K562 (cell line): ENCODE results near the gene XPO4. TPM values are rescaled to one million over a fixed set of nuclear protein-coding genes. Genes with fewer than 3 reads are reported as not detected.

Source experiments
- ATAC-seq: fragments of 200-7000 bp; cut with Tn5 transposase; 3 replicates; pipeline ENCODE4 v1.9.1; 2020; ENCODE audit warnings: moderate library complexity
- BruUV-seq: library from RNA; stranded (reverse); fragments of 400-500 nt; replicated peaks from 2 replicates; lab custom pipeline; 2021; lab: Mats Ljungman, UMichigan
- CTCF ChIA-PET: fragments of 300-600 bp; formaldehyde crosslinking; extraction: SDS; loops from one replicate; lab custom pipeline; 2021; ENCODE audit warnings: low intra/inter-chr PET ratio; lab: Yijun Ruan, JAX
- POLR2A ChIA-PET: fragments of 300-600, 350-650 bp; sonication (Branson Sonifier 250); formaldehyde crosslinking; extraction: SDS; loops from one replicate; lab custom pipeline; 2021; ENCODE audit warnings: antibody characterized with exemption, inconsistent platforms; lab: Yijun Ruan, JAX
- DNase-seq, 4 experiments: peaks; one replicate each; pipeline versions ENCODE4 v3.0.0 to v3.0.0-alpha.2; 2011 to 2018; ENCODE audit warnings: low spot score in 3 of 4, mixed read lengths in 3 of 4; ENCODE audit errors: extremely low read depth in 1 of 4
- FAIRE-seq: peaks from 2 replicates; lab custom pipeline; 2011; peaks lifted over from hg19 to GRCh38; lab: Jason Lieb, UNC
- H2AFZ ChIP-seq: 2 replicates; pipeline ENCODE4 v1.6.0; 2011; ENCODE audit warnings: low read depth, low read length, control low read depth, inconsistent platforms
- H3K27ac ChIP-seq: fragments of 200-600 bp; 3 replicates; pipeline ENCODE4 v1.8.0; 2011; ENCODE audit warnings: low read depth, mild to moderate bottlenecking, control low read depth, inconsistent platforms, low read length, moderate library complexity, mixed read lengths; ENCODE audit errors: extremely low read depth
- H3K27me3 ChIP-seq, 2 experiments: fragments of 300-600 bp in 1 of 2; 2 replicates in 1 of 2; 3 replicates in 1 of 2; pipeline versions ENCODE4 v1.6.0 to v1.8.0; 2011; ENCODE audit warnings: inconsistent platforms in 2 of 2, low read length in 2 of 2, mild to moderate bottlenecking in 1 of 2, mixed read lengths in 1 of 2, moderate library complexity in 1 of 2; ENCODE audit not compliant: control insufficient read depth in 2 of 2, insufficient read depth in 2 of 2
- H3K36me3 ChIP-seq: fragments of 300-600 bp; 3 replicates; pipeline ENCODE4 v1.8.0; 2011; ENCODE audit warnings: mild to moderate bottlenecking, low read length, inconsistent platforms; ENCODE audit not compliant: control insufficient read depth, insufficient read depth
- H3K4me1 ChIP-seq, 2 experiments: fragments of 200-600 bp in 1 of 2; replicated peaks in 1 of 2; 2 replicates in 1 of 2; 3 replicates in 1 of 2; pipeline versions ENCODE4 v1.5.1 to v1.8.0; 2011; ENCODE audit warnings: inconsistent platforms in 2 of 2, low read length in 2 of 2, mild to moderate bottlenecking in 1 of 2, mixed read lengths in 1 of 2, moderate library complexity in 1 of 2; ENCODE audit not compliant: control insufficient read depth in 2 of 2, insufficient read depth in 2 of 2
- H3K4me2 ChIP-seq: 2 replicates; pipeline ENCODE4 v1.6.1; 2011; ENCODE audit warnings: low read length, control low read depth, inconsistent platforms, mixed read lengths; ENCODE audit not compliant: insufficient read depth
- H3K4me3 ChIP-seq: fragments of 200-600 bp; sonication (generic), shearing (Covaris generic); 2 replicates; pipeline ENCODE4 v1.5.1; 2016; ENCODE audit warnings: control low read depth, inconsistent platforms
- H3K79me2 ChIP-seq: fragments of 200-600 bp; 3 replicates; pipeline ENCODE4 v1.8.0; 2011; ENCODE audit warnings: low read length, inconsistent platforms; ENCODE audit not compliant: control insufficient read depth, insufficient read depth
- H3K9ac ChIP-seq, 2 experiments: 2 replicates each; pipeline versions ENCODE4 v1.6.0 to v1.6.1; 2011; ENCODE audit warnings: low read depth in 2 of 2, low read length in 2 of 2, control low read depth in 1 of 2, inconsistent platforms in 1 of 2, mild to moderate bottlenecking in 1 of 2, mixed read lengths in 1 of 2; ENCODE audit not compliant: insufficient read depth in 1 of 2
- H3K9me1 ChIP-seq: one replicate; pipeline ENCODE4 v1.6.0; 2011; ENCODE audit warnings: inconsistent platforms, mild to moderate bottlenecking, low read length, moderate library complexity; ENCODE audit not compliant: control insufficient read depth, insufficient read depth
- H3K9me3 ChIP-seq: replicated peaks from 2 replicates; pipeline ENCODE4 v1.5.1; 2011; ENCODE audit warnings: low read depth, low read length, inconsistent platforms; ENCODE audit not compliant: control insufficient read depth, insufficient read depth
- H4K20me1 ChIP-seq: replicated peaks from 2 replicates; pipeline ENCODE4 v1.6.1; 2011; ENCODE audit warnings: low read length, inconsistent platforms, mixed read lengths; ENCODE audit not compliant: control insufficient read depth, insufficient read depth
- CBX2 ChIP-seq: fragments of 200-600 bp; sonication (generic); IDR thresholded peaks from one replicate; pipeline ENCODE4 v1.6.1; 2012; ENCODE audit warnings: mild to moderate bottlenecking, low read length, inconsistent platforms; ENCODE audit not compliant: insufficient read depth, poor library complexity, severe bottlenecking
- ELF2 ChIP-seq: fragments of 250-450 bp; sonication (Bioruptor Pico); IDR thresholded peaks from 2 replicates; pipeline ENCODE4 v1.5.0; 2021; ENCODE audit warnings: mild to moderate bottlenecking
- FOXA3 ChIP-seq, 2 experiments: fragments of 450-650 bp in 1 of 2; sonication (generic) in 1 of 2; formaldehyde crosslinking; IDR thresholded peaks in 1 of 2; conservative IDR thresholded peaks in 1 of 2; 2 replicates each; pipeline versions ENCODE4 v1.4.0 to v1.8.0; 2020 to 2022; ENCODE audit warnings: mild to moderate bottlenecking in 2 of 2, missing genetic modification reagents in 1 of 2
- FOXK1 ChIP-seq: sonication (generic); formaldehyde crosslinking; IDR thresholded peaks from 2 replicates; pipeline ENCODE4 v1.8.0; 2022; ENCODE audit warnings: missing genetic modification reagents, mild to moderate bottlenecking, borderline replicate concordance
- POLR2B ChIP-seq: fragments of 450-650 bp; IDR thresholded peaks from 2 replicates; pipeline ENCODE4 v1.6.1; 2018; ENCODE audit warnings: low read depth; ENCODE audit not compliant: partially characterized antibody
- PTBP1 ChIP-seq: fragments of 200-400 bp; formaldehyde crosslinking; IDR thresholded peaks from 2 replicates; pipeline ENCODE4 v1.6.1; 2017; ENCODE audit warnings: low read depth, low read length
- TFAP4 ChIP-seq: sonication (generic); formaldehyde crosslinking; IDR thresholded peaks from 2 replicates; pipeline ENCODE4 v1.8.0; 2022; ENCODE audit warnings: missing genetic modification reagents, mild to moderate bottlenecking, moderate library complexity, borderline replicate concordance
- TGIF2 ChIP-seq: sonication (generic); formaldehyde crosslinking; IDR thresholded peaks from 2 replicates; pipeline ENCODE4 v1.8.1; 2022; ENCODE audit warnings: mild to moderate bottlenecking, missing genetic modification reagents, moderate library complexity
- TRIM25 ChIP-seq: fragments of 450-650 bp; IDR thresholded peaks from 2 replicates; pipeline ENCODE4 v1.7.0; 2016; ENCODE audit warnings: borderline replicate concordance
- YBX1 ChIP-seq: fragments of 450-650 bp; IDR thresholded peaks from 2 replicates; pipeline ENCODE4 v1.7.1; 2016; ENCODE audit warnings: mild to moderate bottlenecking
- ZNF512 ChIP-seq: IDR thresholded peaks from 2 replicates; pipeline ENCODE4 v1.6.1; 2016; ENCODE audit warnings: missing genetic modification characterization, missing compliant biosample characterization
- WGBS: fragments of 100-300 bp; shearing (Covaris generic); methylation state at CpG from one replicate; pipeline ENCODE4 v1.1.6; 2016; ENCODE audit warnings: low coverage, mixed read lengths; ENCODE audit not compliant: insufficient coverage; ENCODE audit errors: missing lambda C conversion rate; 5-methylcytosine and 5-hydroxymethylcytosine counted together
- in situ Hi-C: fragments of 300-500 bp; cut with MboI; formaldehyde crosslinking; loops from 4 replicates; pipeline ENCODE4 v1.15.0; 2018; ENCODE audit warnings: inconsistent platforms, mixed read lengths
- intact Hi-C: fragments of 100-400 bp; cut with micrococcal nuclease; formaldehyde crosslinking; loops from 2 replicates; pipeline ENCODE4 v1.14.2; 2022
- polyA plus RNA-seq, 8 experiments: library from polyadenylated mRNA; depleted of rRNA in 4 of 8; stranded (reverse) in 5 of 8; unstranded in 3 of 8; fragments of >200 nt; fragmentation: Nextera tagmentation in 2 of 8; fragmentation: Illumina TruSeq in 1 of 8; extraction: Ambion mirVana in 2 of 8; extraction: Trizol in 1 of 8; gene quantifications; 2 replicates each; pipeline versions ENCODE4 v1.2.1 to v1.2.3, GENCODE V29; 2011 to 2014; ENCODE audit warnings: inconsistent platforms in 1 of 8, missing spikeins in 1 of 8
- total RNA-seq, 7 experiments: library from RNA; depleted of rRNA in 6 of 7; stranded (reverse); fragments of >200 nt in 6 of 7; fragmentation: Illumina TruSeq in 2 of 7; extraction: Trizol in 2 of 7; gene quantifications; 2 replicates each; pipeline versions ENCODE4 v1.2.1 to v1.2.3, GENCODE V29; 2011 to 2021; ENCODE audit warnings: low replicate concordance in 1 of 7
- TF ChIP-seq, protein P1 (sequence below): sonication (generic); formaldehyde crosslinking; IDR thresholded peaks from 2 replicates; pipeline ENCODE4 v1.8.1; 2023; ENCODE audit warnings: mild to moderate bottlenecking, missing genetic modification reagents
- TF ChIP-seq, protein P2 (sequence below): fragments of 450-650 bp; IDR thresholded peaks from 2 replicates; pipeline ENCODE4 v1.6.1; 2017; ENCODE audit warnings: antibody characterized with exemption

The XPO4 gene
- total and polyA plus RNA-seq, 9 of the 15 experiments (the other 6 are each of a cell fraction or from before 2014, with no cell fraction given), result 5.5 to 25.1 (median 17.5) TPM

GRCh38 chr13:20812890-20813289 is 89.7 kb downstream of the XPO4 start:
- no peaks in the 10 kb centered on the region for H3K9me1 ChIP-seq
- no TSS peak for BruUV-seq
- H3K4me2 ChIP-seq, result no peak overlapping the region
- POLR2A ChIA-PET, result no interaction called here
- intact Hi-C loops, result no loop called here
- no peak overlapping the region for H3K9ac ChIP-seq
- no peak for TF ChIP-seq FOXA3 (CRISPR knock-in tag; conservative IDR thresholded peaks at IDR 0.05 in 1 of 2, IDR thresholded peaks at IDR 0.05 in 1 of 2)
- no peak for TF ChIP-seq FOXK1
- no peak for TF ChIP-seq ELF2 (CRISPR knock-in tag)
- no peak for TF ChIP-seq ZNF512 (tag)
- TF ChIP-seq TRIM25, result no peak
- TF ChIP-seq TGIF2 (CRISPR knock-in tag), result no peak
- TF ChIP-seq, protein P1, sequence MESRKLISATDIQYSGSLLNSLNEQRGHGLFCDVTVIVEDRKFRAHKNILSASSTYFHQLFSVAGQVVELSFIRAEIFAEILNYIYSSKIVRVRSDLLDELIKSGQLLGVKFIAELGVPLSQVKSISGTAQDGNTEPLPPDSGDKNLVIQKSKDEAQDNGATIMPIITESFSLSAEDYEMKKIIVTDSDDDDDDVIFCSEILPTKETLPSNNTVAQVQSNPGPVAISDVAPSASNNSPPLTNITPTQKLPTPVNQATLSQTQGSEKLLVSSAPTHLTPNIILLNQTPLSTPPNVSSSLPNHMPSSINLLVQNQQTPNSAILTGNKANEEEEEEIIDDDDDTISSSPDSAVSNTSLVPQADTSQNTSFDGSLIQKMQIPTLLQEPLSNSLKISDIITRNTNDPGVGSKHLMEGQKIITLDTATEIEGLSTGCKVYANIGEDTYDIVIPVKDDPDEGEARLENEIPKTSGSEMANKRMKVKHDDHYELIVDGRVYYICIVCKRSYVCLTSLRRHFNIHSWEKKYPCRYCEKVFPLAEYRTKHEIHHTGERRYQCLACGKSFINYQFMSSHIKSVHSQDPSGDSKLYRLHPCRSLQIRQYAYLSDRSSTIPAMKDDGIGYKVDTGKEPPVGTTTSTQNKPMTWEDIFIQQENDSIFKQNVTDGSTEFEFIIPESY (CRISPR knock-in tag), result no peak
- TF ChIP-seq, protein P2, sequence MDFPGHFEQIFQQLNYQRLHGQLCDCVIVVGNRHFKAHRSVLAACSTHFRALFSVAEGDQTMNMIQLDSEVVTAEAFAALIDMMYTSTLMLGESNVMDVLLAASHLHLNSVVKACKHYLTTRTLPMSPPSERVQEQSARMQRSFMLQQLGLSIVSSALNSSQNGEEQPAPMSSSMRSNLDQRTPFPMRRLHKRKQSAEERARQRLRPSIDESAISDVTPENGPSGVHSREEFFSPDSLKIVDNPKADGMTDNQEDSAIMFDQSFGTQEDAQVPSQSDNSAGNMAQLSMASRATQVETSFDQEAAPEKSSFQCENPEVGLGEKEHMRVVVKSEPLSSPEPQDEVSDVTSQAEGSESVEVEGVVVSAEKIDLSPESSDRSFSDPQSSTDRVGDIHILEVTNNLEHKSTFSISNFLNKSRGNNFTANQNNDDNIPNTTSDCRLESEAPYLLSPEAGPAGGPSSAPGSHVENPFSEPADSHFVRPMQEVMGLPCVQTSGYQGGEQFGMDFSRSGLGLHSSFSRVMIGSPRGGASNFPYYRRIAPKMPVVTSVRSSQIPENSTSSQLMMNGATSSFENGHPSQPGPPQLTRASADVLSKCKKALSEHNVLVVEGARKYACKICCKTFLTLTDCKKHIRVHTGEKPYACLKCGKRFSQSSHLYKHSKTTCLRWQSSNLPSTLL, result no peak
- no peak for TF ChIP-seq PTBP1
- TF ChIP-seq YBX1, result no peak
- TF ChIP-seq TFAP4 (CRISPR knock-in tag), result no peak
- TF ChIP-seq CBX2, result no peak
- TF ChIP-seq POLR2B, result no peak
- no peaks in the 10 kb centered on the region for H3K9me3 ChIP-seq
- H3K27me3 ChIP-seq, result no peaks in the 10 kb centered on the region
- no peaks in the 10 kb centered on the region for H3K4me1 ChIP-seq
- CTCF ChIA-PET, result no interaction called here
- H3K36me3 ChIP-seq, result peaks cover 56% of the 10 kb centered on the region; the same call in 2 of the 3 replicates
- no peak for ATAC-seq
- no peak for FAIRE-seq
- DNase-seq, result no peak
- H3K79me2 ChIP-seq, result peaks cover 11% of the 10 kb centered on the region
- H2AFZ ChIP-seq, result no peak overlapping the region
- in situ Hi-C loops, result no loop called here
- no peak overlapping the region for H3K4me3 ChIP-seq
- 94% methylated on average over 6 of the region's 7 CpGs for WGBS
- H4K20me1 ChIP-seq, result no peaks in the 10 kb centered on the region
- H3K27ac ChIP-seq, result no peak overlapping the region
